ENCODE results near the gene PSME1.

DNA sequence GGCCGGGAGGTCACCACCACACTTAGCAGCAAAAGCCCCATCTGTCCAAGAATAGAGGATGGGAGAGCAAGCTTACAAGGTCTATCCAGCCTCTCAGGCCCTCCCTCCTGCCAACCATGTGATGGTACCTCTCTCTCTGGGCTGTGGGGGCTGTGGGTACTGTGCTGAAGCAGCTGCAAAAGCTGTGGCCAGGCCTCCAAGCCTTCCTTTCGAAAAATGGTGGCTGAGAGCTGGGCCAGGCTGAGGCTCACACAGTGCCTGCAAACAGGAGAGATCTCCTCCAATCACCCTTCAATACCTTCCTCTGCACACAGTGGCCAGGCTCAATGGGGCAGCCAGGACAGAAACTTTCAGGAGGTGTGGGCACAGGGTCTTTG is 51.5 kb downstream of the PSME1 start:
- no peak for TF ChIP-seq EZH2 (IDR thresholded peaks at IDR 0.05)
- TF ChIP-seq POLR2AphosphoS5 (IDR thresholded peaks at IDR 0.05; ENCODE audit: borderline replicate concordance, low read depth, low read length) = no peak

Measured in SK-N-MC (cell line).